ENCODE measurements around the gene TGM6.

The TGM6 gene

DNA sequence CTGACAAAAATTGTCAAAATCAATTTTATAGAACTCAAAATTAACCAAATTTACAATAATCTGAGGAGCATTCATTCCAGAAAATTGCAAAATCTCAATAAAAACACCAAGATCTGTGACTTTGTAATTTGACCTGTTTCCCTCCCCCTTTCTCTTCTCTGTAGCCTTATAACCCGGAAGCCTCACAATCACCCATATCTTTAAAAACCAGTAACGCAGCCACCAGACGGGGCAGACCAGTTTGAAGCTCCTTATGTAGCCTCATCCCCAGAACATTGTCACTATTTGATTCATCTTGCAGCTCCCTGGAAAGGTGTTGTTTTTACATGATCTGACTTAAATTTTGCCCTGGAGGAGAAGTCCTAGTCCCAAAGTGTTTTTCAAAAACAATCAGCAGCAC is 27.5 kb upstream of the TGM6 start:
- peak in 1 of 2 experiments; percentile 23 for DNase-seq (ENCODE audit: low read depth in 1 of 2, low spot score in 1 of 2)
- TF ChIP-seq SPI1 (IDR thresholded peaks at IDR 0.05; ENCODE audit: borderline replicate concordance, low read depth), result no peak
- TF ChIP-seq POLR2AphosphoS5 (IDR thresholded peaks at IDR 0.05; ENCODE audit: low read depth), result no peak
- TF ChIP-seq GABPA (IDR thresholded peaks at IDR 0.05; ENCODE audit: low read depth), result no peak
- no peak for TF ChIP-seq REST (IDR thresholded peaks at IDR 0.05; ENCODE audit: insufficient replicate concordance, low read depth)
- TF ChIP-seq CTCF (IDR thresholded peaks at IDR 0.05; ENCODE audit: insufficient read depth, low read length), result no peak
- H3K27me3 ChIP-seq (ENCODE audit: insufficient read depth, poor library complexity, severe bottlenecking), result no peaks in the 10 kb centered on the region
- no peak overlapping the region for H3K4me3 ChIP-seq (replicated peaks; ENCODE audit: insufficient read depth, low read length)
- no peak overlapping the region for H3K27ac ChIP-seq (replicated peaks)

DNA sequence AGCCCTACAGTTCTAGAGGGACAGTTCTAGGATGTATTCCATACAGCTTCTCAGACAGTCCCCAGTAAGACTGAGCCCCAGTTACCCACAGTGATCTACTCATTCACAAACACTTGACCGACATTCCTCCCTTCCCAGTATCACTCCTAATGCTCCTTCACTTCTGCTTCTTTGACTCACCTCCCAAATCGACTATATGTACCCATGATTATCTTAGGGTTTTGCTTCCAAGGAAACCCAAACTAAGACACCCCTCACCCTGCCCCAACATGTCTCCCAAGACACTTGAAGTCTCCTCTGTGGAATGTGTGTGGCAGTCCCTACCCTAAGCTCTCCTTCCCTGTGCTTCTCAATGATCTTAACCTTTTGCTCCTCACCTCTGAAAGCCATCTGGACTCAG is 23.6 kb upstream of the TGM6 start:
- no peak for TF ChIP-seq REST (IDR thresholded peaks at IDR 0.05; ENCODE audit: insufficient replicate concordance, low read depth)
- no peak for TF ChIP-seq POLR2AphosphoS5 (IDR thresholded peaks at IDR 0.05; ENCODE audit: low read depth)
- TF ChIP-seq CTCF (IDR thresholded peaks at IDR 0.05; ENCODE audit: insufficient read depth, low read length), result no peak
- no peak for TF ChIP-seq SPI1 (IDR thresholded peaks at IDR 0.05; ENCODE audit: borderline replicate concordance, low read depth)
- no peak for TF ChIP-seq GABPA (IDR thresholded peaks at IDR 0.05; ENCODE audit: low read depth)
- H3K27me3 ChIP-seq (ENCODE audit: insufficient read depth, poor library complexity, severe bottlenecking), result no peaks in the 10 kb centered on the region

GRCh38 chr20:2358006-2358405 is 22.7 kb upstream of the TGM6 start:
- TF ChIP-seq REST (IDR thresholded peaks at IDR 0.05; ENCODE audit: insufficient replicate concordance, low read depth), result no peak
- TF ChIP-seq POLR2AphosphoS5 (IDR thresholded peaks at IDR 0.05; ENCODE audit: low read depth), result no peak
- TF ChIP-seq SPI1 (IDR thresholded peaks at IDR 0.05; ENCODE audit: borderline replicate concordance, low read depth), result no peak
- no peak for TF ChIP-seq GABPA (IDR thresholded peaks at IDR 0.05; ENCODE audit: low read depth)
- no peak for TF ChIP-seq CTCF (IDR thresholded peaks at IDR 0.05; ENCODE audit: insufficient read depth, low read length)
- Histone ChIP-seq H3K27me3 (ENCODE audit: insufficient read depth, poor library complexity, severe bottlenecking) (no peaks in the 10 kb centered on the region), H3K27ac (replicated peaks) (no peak overlapping the region), H3K4me3 (replicated peaks; ENCODE audit: insufficient read depth, low read length) (no peak overlapping the region)
- no peak for DNase-seq (ENCODE audit: low read depth in 1 of 2, low spot score in 1 of 2)

More for the DNA sequence above, 23.6 kb upstream of the TGM6 start:
- no peak for DNase-seq (ENCODE audit: low read depth in 1 of 2, low spot score in 1 of 2)
- Histone ChIP-seq H3K27ac (replicated peaks) (no peak overlapping the region), H3K4me3 (replicated peaks; ENCODE audit: insufficient read depth, low read length) (no peak overlapping the region)

Measured in HL-60 (cell line).